Thoracic aorta (tissue), 2 donors: ENCODE results near the gene BTRC. TPM values are rescaled to one million over a fixed set of nuclear protein-coding genes. Genes with fewer than 3 reads are reported as not detected.
"Not testable (repeated sequence)": the region's sequence is repeated elsewhere in the genome, so short reads cannot be mapped to it uniquely, and the experiment has no call there.

ENCODE experiments used
- ATAC-seq: fragments of 150-250 bp; one replicate; pipeline ENCODE4 v1.8.0; 2017; ENCODE audit warnings: low read depth; ENCODE audit not compliant: insufficient number of reproducible peaks, low FRiP score
- DNase-seq: peaks from one replicate; pipeline ENCODE4 v3.0.0-alpha.2; 2020; ENCODE audit warnings: low spot score
- H3K27ac ChIP-seq, 2 donors: fragments of 200-600 bp; sonication (generic); 1 replicate in 1 of 2; 2 replicates in 1 of 2; pipeline ENCODE4 v1.5.1; 2016; ENCODE audit warnings: mild to moderate bottlenecking in 2 of 2, moderate library complexity in 2 of 2
- H3K27me3 ChIP-seq: fragments of 200-600 bp; sonication (generic); replicated peaks from 2 replicates; pipeline ENCODE4 v1.6.0; 2016; ENCODE audit warnings: mild to moderate bottlenecking; ENCODE audit not compliant: insufficient read depth
- H3K36me3 ChIP-seq: fragments of 200-600 bp; sonication (generic); one replicate; pipeline ENCODE4 v1.5.1; 2016
- H3K4me1 ChIP-seq, 2 donors: fragments of 200-600 bp; sonication (generic); 1 replicate in 1 of 2; 2 replicates in 1 of 2; pipeline versions ENCODE4 v1.5.1 to v1.6.0; 2016; ENCODE audit warnings: low read depth in 2 of 2, mild to moderate bottlenecking in 1 of 2; ENCODE audit not compliant: control insufficient read depth in 1 of 2
- H3K4me3 ChIP-seq: fragments of 200-600 bp; sonication (generic); 2 replicates; pipeline ENCODE4 v1.5.1; 2016; ENCODE audit warnings: mild to moderate bottlenecking
- H3K9me3 ChIP-seq: fragments of 200-600 bp; sonication (generic); 2 replicates; pipeline ENCODE4 v1.5.1; 2016
- total RNA-seq, 2 donors: library from RNA; depleted of rRNA; stranded (reverse); fragments of >200 nt; gene quantifications; one replicate each; pipeline versions ENCODE4 v1.1.0 to v1.2.3, GENCODE V29; 2016
- TF ChIP-seq, protein P1 (sequence below): fragments of 200-600 bp; sonication (generic); IDR thresholded peaks from one replicate; pipeline ENCODE4 v1.5.1; 2019; ENCODE audit warnings: antibody characterized with exemption

BTRC gene
- total RNA-seq, 2 donors from 2014 or later = 8.4 to 12.9 TPM

DNA sequence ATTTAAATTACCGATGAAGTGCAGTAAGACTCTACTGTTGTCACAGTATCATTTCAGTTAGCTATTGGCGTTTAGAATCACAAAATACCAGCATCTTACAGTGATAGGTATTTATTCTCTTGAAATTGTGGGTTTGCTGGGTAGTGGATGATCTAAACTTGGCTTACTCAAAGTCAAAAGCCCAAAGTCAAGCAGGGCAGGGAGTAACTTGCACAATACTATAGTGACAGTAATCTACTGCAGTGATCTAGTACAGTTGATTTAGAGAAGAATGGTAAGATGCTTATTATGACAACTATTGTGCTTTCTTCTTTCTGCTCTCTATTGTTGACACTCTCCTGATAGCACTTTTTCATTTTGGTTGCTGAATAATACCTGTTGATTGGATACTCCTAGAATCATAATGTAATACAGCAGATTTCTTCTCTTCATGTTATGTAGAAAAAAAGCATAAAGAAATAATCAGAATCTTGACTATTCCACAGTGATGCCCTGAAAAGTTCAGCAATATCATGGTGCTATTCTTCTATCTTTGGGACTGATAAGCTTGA is 10.0 kb downstream of the BTRC start:
- Histone ChIP-seq H3K27me3 (no peaks in the 10 kb centered on the region), H3K36me3 (peaks cover 3% of the 10 kb centered on the region), H3K27ac (no peak overlapping the region), H3K9me3 (no peaks in the 10 kb centered on the region), H3K4me1 (peaks cover 4 to 6% of the 10 kb centered on the region in 2 donors), H3K4me3 (no peak overlapping the region)
- ATAC-seq (no peak), DNase-seq (no peak)
- TF ChIP-seq, protein P1, sequence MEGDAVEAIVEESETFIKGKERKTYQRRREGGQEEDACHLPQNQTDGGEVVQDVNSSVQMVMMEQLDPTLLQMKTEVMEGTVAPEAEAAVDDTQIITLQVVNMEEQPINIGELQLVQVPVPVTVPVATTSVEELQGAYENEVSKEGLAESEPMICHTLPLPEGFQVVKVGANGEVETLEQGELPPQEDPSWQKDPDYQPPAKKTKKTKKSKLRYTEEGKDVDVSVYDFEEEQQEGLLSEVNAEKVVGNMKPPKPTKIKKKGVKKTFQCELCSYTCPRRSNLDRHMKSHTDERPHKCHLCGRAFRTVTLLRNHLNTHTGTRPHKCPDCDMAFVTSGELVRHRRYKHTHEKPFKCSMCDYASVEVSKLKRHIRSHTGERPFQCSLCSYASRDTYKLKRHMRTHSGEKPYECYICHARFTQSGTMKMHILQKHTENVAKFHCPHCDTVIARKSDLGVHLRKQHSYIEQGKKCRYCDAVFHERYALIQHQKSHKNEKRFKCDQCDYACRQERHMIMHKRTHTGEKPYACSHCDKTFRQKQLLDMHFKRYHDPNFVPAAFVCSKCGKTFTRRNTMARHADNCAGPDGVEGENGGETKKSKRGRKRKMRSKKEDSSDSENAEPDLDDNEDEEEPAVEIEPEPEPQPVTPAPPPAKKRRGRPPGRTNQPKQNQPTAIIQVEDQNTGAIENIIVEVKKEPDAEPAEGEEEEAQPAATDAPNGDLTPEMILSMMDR = no peak

DNA sequence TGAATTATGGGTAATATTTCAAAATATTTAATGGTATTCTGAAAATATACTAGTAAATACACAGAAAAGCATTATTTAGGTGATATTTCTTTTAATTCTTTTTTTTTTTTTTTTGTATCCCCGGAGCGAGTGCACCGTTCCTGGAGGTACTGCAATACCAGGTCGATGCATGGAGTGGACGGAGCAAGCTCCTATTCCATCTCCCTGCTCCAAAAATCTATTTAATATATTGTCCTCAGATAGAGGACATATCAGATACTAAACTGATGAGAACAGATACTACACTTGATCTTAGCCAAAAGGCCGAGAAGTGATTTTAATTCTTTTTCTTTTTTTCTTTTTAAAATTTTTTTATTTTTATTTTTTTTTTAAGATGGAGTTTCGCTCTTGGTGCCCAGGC is 10.8 kb downstream of the BTRC start:
- Histone ChIP-seq H3K27me3 (no peaks in the 10 kb centered on the region), H3K36me3 (peaks cover 3% of the 10 kb centered on the region), H3K9me3 (no peaks in the 10 kb centered on the region), H3K4me1 (peaks cover 4 to 6% of the 10 kb centered on the region in 2 donors), H3K27ac (no peak overlapping the region), H3K4me3 (no peak overlapping the region)
- ATAC-seq (no peak), DNase-seq (no peak)
- TF ChIP-seq, protein P1 = no peak

DNA sequence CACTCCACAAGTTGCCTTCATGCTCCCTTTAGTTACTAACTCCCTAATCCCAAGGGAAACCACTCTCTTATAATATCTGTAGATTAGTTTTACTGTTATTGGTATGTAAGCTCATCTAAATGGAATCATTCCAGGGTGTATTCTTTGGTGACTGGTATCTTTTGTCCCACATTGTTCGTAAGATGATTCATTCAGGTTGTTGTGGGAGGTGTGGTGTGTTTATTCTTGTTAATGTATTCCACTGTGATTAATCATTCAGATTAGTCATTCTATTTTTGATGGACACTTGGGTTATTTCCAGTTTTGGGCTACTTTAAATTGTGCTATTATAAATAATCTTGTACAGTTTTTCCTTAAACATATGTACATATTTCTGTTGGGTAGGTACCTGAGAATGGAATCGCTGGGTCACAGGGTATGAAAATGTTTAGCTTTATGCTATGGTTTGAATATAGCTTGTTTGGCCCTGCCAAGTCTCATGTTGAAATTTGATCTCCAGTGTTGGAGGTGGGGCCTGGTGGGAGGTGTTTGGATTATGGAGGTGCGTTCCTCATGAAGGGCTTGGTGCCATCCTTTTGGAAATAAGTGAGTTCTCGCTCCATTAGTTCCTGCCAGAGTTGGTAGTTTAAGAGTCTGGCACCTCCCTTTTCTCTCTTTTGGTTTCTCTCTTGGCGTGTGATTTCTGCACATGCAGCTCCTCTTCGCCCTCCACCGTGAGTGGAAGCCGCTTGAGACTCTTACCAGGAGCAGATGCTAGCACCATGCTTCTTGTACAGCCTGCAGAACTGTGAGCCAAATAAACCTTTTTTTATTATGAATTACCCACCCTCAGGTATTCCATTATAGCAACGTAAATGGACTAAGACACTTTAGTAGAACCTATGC is 13.8 kb downstream of the BTRC start:
- TF ChIP-seq, protein P1 = no peak
- Histone ChIP-seq H3K36me3 (peaks cover 3% of the 10 kb centered on the region), H3K4me3 (no peak overlapping the region), H3K4me1 (peaks cover 4 to 6% of the 10 kb centered on the region in 2 donors), H3K27ac (no peak overlapping the region), H3K27me3 (no peaks in the 10 kb centered on the region), H3K9me3 (no peaks in the 10 kb centered on the region)
- DNase-seq = no peak
- ATAC-seq = no peak

DNA sequence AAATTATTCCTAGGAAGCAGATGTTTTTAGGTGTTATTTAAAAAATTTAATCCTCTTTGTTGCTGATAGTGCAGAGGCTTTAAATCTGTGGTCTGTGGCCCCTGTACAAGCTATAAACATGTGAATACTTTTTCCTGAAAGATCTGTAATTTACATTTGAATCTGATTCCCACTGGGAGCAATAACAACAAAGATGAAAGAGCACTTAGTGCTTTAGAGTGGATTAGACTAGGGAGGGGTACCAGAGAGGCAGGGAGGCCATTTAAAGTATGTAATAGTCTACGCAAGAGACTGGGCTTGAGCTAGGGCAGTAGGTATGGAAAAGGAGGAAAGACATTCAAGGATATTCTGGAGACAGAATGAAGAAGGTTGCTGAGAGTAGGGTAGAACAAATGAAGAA is 19.1 kb downstream of the BTRC start:
- TF ChIP-seq, protein P1 = no peak
- H3K27me3 ChIP-seq = no peaks in the 10 kb centered on the region

DNA sequence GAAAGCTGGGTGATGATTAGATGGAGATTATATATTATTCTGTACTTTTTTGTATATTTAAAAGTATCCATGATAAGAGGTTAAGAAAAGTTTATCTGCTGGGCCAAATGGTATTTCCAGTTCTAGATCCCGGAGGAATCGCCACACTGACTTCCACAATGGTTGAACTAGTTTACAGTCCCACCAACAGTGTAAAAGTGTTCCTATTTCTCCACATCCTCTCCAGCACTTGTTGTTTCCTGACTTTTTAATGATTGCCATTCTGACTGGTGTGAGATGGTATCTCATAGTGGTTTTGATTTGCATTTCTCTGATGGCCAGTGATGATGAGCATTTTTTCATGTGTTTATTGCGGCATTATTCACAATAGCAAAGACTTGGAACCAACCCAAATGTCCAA is 20.0 kb downstream of the BTRC start:
- not testable (repeated sequence) for H3K27ac ChIP-seq, H3K4me1 ChIP-seq, H3K4me3 ChIP-seq, ATAC-seq, DNase-seq, H3K36me3 ChIP-seq, H3K9me3 ChIP-seq, H3K27me3 ChIP-seq

More for the DNA sequence above, 19.1 kb downstream of the BTRC start:
- Histone ChIP-seq H3K9me3 (no peaks in the 10 kb centered on the region), H3K4me3 (no peak overlapping the region), H3K36me3 (peaks cover 3% of the 10 kb centered on the region), H3K4me1 (no peaks in the 10 kb centered on the region), H3K27ac (no peak overlapping the region)
- DNase-seq (no peak), ATAC-seq (no peak)
